ENCODE measurements around the gene SRRT.

SRRT gene

GRCh38 chr7:100885440-100886141 lies 10.7 kb downstream of the SRRT start:
- Histone ChIP-seq H3K36me3 (ENCODE audit: insufficient read depth) (peaks cover 14% of the 10 kb centered on the region; the same call in 1 of the 2 replicates), H3K79me2 (ENCODE audit: insufficient read depth, low read depth) (peaks cover 7% of the 10 kb centered on the region; the same call in 1 of the 2 replicates), H3K4me1 (ENCODE audit: low read depth, poor library complexity, severe bottlenecking) (no peaks in the 10 kb centered on the region), H3K27ac (no peak overlapping the region), H3K4me3 (IDR thresholded peaks at IDR 0.05; ENCODE audit: insufficient read depth, low read depth, low read length) (no peak overlapping the region), H4K20me1 (ENCODE audit: insufficient read depth) (no peaks in the 10 kb centered on the region), H2AFZ (ENCODE audit: low read depth) (no peak overlapping the region), H3K4me2 (no peak overlapping the region), H3K9ac (no peak overlapping the region), H3K27me3 (ENCODE audit: insufficient read depth, low read depth) (peaks cover 3% of the 10 kb centered on the region)
- TF ChIP-seq, protein P1, sequence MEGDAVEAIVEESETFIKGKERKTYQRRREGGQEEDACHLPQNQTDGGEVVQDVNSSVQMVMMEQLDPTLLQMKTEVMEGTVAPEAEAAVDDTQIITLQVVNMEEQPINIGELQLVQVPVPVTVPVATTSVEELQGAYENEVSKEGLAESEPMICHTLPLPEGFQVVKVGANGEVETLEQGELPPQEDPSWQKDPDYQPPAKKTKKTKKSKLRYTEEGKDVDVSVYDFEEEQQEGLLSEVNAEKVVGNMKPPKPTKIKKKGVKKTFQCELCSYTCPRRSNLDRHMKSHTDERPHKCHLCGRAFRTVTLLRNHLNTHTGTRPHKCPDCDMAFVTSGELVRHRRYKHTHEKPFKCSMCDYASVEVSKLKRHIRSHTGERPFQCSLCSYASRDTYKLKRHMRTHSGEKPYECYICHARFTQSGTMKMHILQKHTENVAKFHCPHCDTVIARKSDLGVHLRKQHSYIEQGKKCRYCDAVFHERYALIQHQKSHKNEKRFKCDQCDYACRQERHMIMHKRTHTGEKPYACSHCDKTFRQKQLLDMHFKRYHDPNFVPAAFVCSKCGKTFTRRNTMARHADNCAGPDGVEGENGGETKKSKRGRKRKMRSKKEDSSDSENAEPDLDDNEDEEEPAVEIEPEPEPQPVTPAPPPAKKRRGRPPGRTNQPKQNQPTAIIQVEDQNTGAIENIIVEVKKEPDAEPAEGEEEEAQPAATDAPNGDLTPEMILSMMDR (conservative IDR thresholded peaks at IDR 0.05; ENCODE audit: low read depth, low read length) = no peak

- Histone ChIP-seq H3K4me2 (no peak overlapping the region), H3K79me2 (ENCODE audit: insufficient read depth, low read depth) (peaks cover 3% of the 10 kb centered on the region; the same call in 1 of the 2 replicates)
- TF ChIP-seq, protein P1 (conservative IDR thresholded peaks at IDR 0.05; ENCODE audit: low read depth, low read length) = no peak
These were observed 11.4 kb downstream of the SRRT start for GRCh38 chr7:100886142-100886935.

GRCh38 chr7:100886936-100887515 lies 12.1 kb downstream of the SRRT start:
- H2AFZ ChIP-seq (ENCODE audit: low read depth) = no peak overlapping the region
- no peak overlapping the region for H3K4me3 ChIP-seq (IDR thresholded peaks at IDR 0.05; ENCODE audit: insufficient read depth, low read depth, low read length)
- H3K4me1 ChIP-seq (ENCODE audit: low read depth, poor library complexity, severe bottlenecking) = no peaks in the 10 kb centered on the region
- no peak overlapping the region for H3K9ac ChIP-seq
- TF ChIP-seq, protein P1 (conservative IDR thresholded peaks at IDR 0.05; ENCODE audit: low read depth, low read length) = no peak
- peaks cover 14% of the 10 kb centered on the region; the same call in 1 of the 2 replicates for H3K36me3 ChIP-seq (ENCODE audit: insufficient read depth)
- H3K79me2 ChIP-seq (ENCODE audit: insufficient read depth, low read depth) = no peaks in the 10 kb centered on the region
- H3K4me2 ChIP-seq = no peak overlapping the region
- H4K20me1 ChIP-seq (ENCODE audit: insufficient read depth) = no peaks in the 10 kb centered on the region
- peaks cover 17% of the 10 kb centered on the region for H3K27me3 ChIP-seq (ENCODE audit: insufficient read depth, low read depth)
- no peak overlapping the region for H3K27ac ChIP-seq

More at GRCh38 chr7:100886142-100886935, 11.4 kb downstream of the SRRT start:
- Histone ChIP-seq H3K4me3 (IDR thresholded peaks at IDR 0.05; ENCODE audit: insufficient read depth, low read depth, low read length) (no peak overlapping the region), H3K36me3 (ENCODE audit: insufficient read depth) (peaks cover 14% of the 10 kb centered on the region; the same call in 1 of the 2 replicates), H3K27ac (no peak overlapping the region), H3K27me3 (ENCODE audit: insufficient read depth, low read depth) (peaks cover 11% of the 10 kb centered on the region), H2AFZ (ENCODE audit: low read depth) (no peak overlapping the region), H3K9ac (no peak overlapping the region), H3K4me1 (ENCODE audit: low read depth, poor library complexity, severe bottlenecking) (no peaks in the 10 kb centered on the region), H4K20me1 (ENCODE audit: insufficient read depth) (no peaks in the 10 kb centered on the region)

DNA sequence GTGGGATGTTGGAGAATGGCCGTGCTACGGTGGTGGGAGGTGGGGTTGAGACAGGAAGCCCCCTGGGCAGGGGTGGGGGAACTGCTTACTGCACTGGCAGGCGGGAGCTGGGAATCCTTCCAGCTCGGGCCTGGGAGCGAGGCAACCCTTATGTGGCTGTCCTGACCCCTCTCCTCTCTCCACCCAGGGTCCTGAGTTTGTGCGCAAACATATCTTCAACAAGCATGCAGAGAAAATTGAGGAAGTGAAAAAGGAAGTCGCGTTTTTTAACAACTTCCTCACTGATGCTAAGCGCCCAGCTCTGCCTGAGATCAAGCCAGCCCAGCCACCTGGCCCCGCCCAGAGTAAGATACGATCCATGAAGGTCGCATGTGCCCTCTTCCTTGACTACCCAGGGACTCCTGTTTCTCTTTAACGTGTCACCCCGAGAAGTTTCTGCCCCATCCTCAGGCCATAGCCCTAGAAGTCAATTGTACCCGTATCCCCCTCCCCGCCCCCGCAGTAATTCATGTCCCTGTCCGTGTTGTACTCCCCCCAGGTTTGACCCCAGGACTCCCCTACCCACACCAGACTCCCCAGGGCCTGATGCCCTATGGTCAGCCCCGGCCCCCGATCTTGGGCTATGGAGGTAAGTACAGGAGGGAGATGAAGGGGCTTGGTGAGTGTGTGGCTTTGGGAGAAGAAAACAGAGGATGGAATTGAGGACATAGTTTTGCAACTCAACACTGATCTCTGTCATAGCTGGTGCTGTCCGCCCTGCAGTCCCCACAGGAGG lies 12.8 kb downstream of the SRRT start:
- no peak overlapping the region for H3K4me3 ChIP-seq (IDR thresholded peaks at IDR 0.05; ENCODE audit: insufficient read depth, low read depth, low read length)
- H3K27ac ChIP-seq = no peak overlapping the region
- TF ChIP-seq, protein P1 (conservative IDR thresholded peaks at IDR 0.05; ENCODE audit: low read depth, low read length) = no peak
- H2AFZ ChIP-seq (ENCODE audit: low read depth) = no peak overlapping the region
- H3K79me2 ChIP-seq (ENCODE audit: insufficient read depth, low read depth) = no peaks in the 10 kb centered on the region
- no peaks in the 10 kb centered on the region for H4K20me1 ChIP-seq (ENCODE audit: insufficient read depth)
- peaks cover 24% of the 10 kb centered on the region for H3K27me3 ChIP-seq (ENCODE audit: insufficient read depth, low read depth)
- no peak overlapping the region for H3K9ac ChIP-seq
- peaks cover 14% of the 10 kb centered on the region; the same call in 1 of the 2 replicates for H3K36me3 ChIP-seq (ENCODE audit: insufficient read depth)
- H3K4me2 ChIP-seq = no peak overlapping the region
- H3K4me1 ChIP-seq (ENCODE audit: low read depth, poor library complexity, severe bottlenecking) = no peaks in the 10 kb centered on the region
